GM12878 (cell line): Measurements from ENCODE around the gene MGLL. TPM values are rescaled to one million over a fixed set of nuclear protein-coding genes. Genes with fewer than 3 reads are reported as not detected.

ENCODE experiments used
- ATAC-seq: fragments of 200-7000 bp; cut with Tn5 transposase; 3 replicates; pipeline ENCODE4 v1.9.1; 2020; ENCODE audit warnings: mild to moderate bottlenecking, moderate library complexity
- BruUV-seq: library from RNA; stranded (reverse); fragments of 400-500 nt; replicated peaks from 2 replicates; lab custom pipeline; 2021; lab: Mats Ljungman, UMichigan
- CTCF ChIA-PET: fragments of 300-600 bp; sonication (Branson Sonifier 250); formaldehyde crosslinking; extraction: SDS; loops from one replicate; lab custom pipeline; 2021; ENCODE audit warnings: inconsistent platforms; lab: Yijun Ruan, JAX
- POLR2A ChIA-PET: fragments of 350-600 bp; formaldehyde crosslinking; extraction: SDS; loops from one replicate; lab custom pipeline; 2021; ENCODE audit warnings: inconsistent platforms; lab: Charles Lee
- RAD21 ChIA-PET: fragments of 300-600 bp; sonication (Branson Sonifier 250); formaldehyde crosslinking; loops from one replicate; lab custom pipeline; 2023; ENCODE audit warnings: antibody characterized with exemption; ENCODE audit not compliant: unreplicated experiment; lab: Charles Lee
- SMC1A ChIA-PET: fragments of 300-600 bp; sonication (Branson Sonifier 250); formaldehyde crosslinking; loops from one replicate; lab custom pipeline; 2023; ENCODE audit not compliant: unreplicated experiment, uncharacterized antibody; lab: Charles Lee
- DNase-seq: peaks from one replicate; pipeline ENCODE4 v3.0.0-alpha.2; 2011; ENCODE audit warnings: low read depth, low spot score
- FAIRE-seq: peaks from 3 replicates; lab custom pipeline; 2011; peaks lifted over from hg19 to GRCh38; lab: Jason Lieb, UNC
- H2AFZ ChIP-seq: 2 replicates; pipeline ENCODE4 v1.6.0; 2011; ENCODE audit warnings: low read depth, low read length, control low read depth; ENCODE audit not compliant: control insufficient read depth
- H3K27ac ChIP-seq: 2 replicates; pipeline ENCODE4 v1.5.1; 2011; ENCODE audit warnings: control low read depth; ENCODE audit not compliant: control insufficient read depth, insufficient read depth
- H3K27me3 ChIP-seq, 2 experiments: replicated peaks in 1 of 2; 2 replicates each; pipeline versions ENCODE4 v1.6.0 to v1.6.1; 2011; ENCODE audit warnings: low read length in 1 of 2; ENCODE audit not compliant: control insufficient read depth in 2 of 2, insufficient read depth in 2 of 2
- H3K36me3 ChIP-seq, 2 experiments: 2 replicates each; pipeline ENCODE4 v1.5.1; 2011; ENCODE audit warnings: low read length in 1 of 2; ENCODE audit not compliant: control insufficient read depth in 2 of 2, insufficient read depth in 2 of 2
- H3K4me1 ChIP-seq: 2 replicates; pipeline ENCODE4 v1.6.1; 2011; ENCODE audit warnings: mild to moderate bottlenecking, low read length, moderate library complexity, mixed read lengths; ENCODE audit not compliant: control insufficient read depth, insufficient read depth
- H3K4me2 ChIP-seq: 2 replicates; pipeline ENCODE4 v1.6.0; 2011; ENCODE audit warnings: control low read depth; ENCODE audit not compliant: control insufficient read depth, insufficient read depth
- H3K4me3 ChIP-seq: fragments of 200-600 bp; sonication (generic); 2 replicates; pipeline ENCODE4 v1.5.1; 2016
- H3K79me2 ChIP-seq: 2 replicates; pipeline ENCODE4 v1.6.0; 2011; ENCODE audit warnings: low read length; ENCODE audit not compliant: control insufficient read depth, insufficient read depth
- H3K9ac ChIP-seq: 2 replicates; pipeline ENCODE4 v1.8.0; 2011; ENCODE audit warnings: low read length, control low read depth, mixed read lengths; ENCODE audit not compliant: control insufficient read depth, insufficient read depth
- H3K9me3 ChIP-seq: replicated peaks from 3 replicates; pipeline ENCODE4 v1.5.1; 2011; ENCODE audit warnings: mild to moderate bottlenecking, low read length; ENCODE audit not compliant: control insufficient read depth, insufficient read depth
- H4K20me1 ChIP-seq: 2 replicates; pipeline ENCODE4 v1.6.0; 2011; ENCODE audit not compliant: control insufficient read depth, insufficient read depth
- CEBPB ChIP-seq, 2 experiments: fragments of 150-350 bp in 1 of 2; IDR thresholded peaks; 2 replicates each; pipeline ENCODE4 v1.6.1; 2012 to 2014; ENCODE audit warnings: low read depth in 2 of 2, low read length in 2 of 2, borderline replicate concordance in 1 of 2, inconsistent platforms in 1 of 2
- EGR1 ChIP-seq, 2 experiments: IDR thresholded peaks; 1 replicate in 1 of 2; 2 replicates in 1 of 2; pipeline ENCODE4 v1.6.1; 2011 to 2012; ENCODE audit warnings: low read depth in 2 of 2, low read length in 2 of 2, borderline replicate concordance in 1 of 2, mild to moderate bottlenecking in 1 of 2, moderate library complexity in 1 of 2
- ETV6 ChIP-seq, 2 experiments: fragments of 450-650 bp in 1 of 2; IDR thresholded peaks in 1 of 2; conservative IDR thresholded peaks in 1 of 2; 2 replicates each; pipeline ENCODE4 v1.6.1; 2014; ENCODE audit warnings: antibody characterized with exemption in 1 of 2, borderline replicate concordance in 1 of 2, low read depth in 1 of 2, mild to moderate bottlenecking in 1 of 2, moderate library complexity in 1 of 2
- HCFC1 ChIP-seq: fragments of 150-350 bp; IDR thresholded peaks from 2 replicates; pipeline ENCODE4 v1.6.1; 2014; ENCODE audit warnings: low read length
- PRDM15 ChIP-seq: fragments of 450-650 bp; formaldehyde crosslinking; IDR thresholded peaks from 2 replicates; pipeline ENCODE4 v1.4.0; 2020; ENCODE audit warnings: mild to moderate bottlenecking, moderate library complexity
- SP1 ChIP-seq: IDR thresholded peaks from one replicate; pipeline ENCODE4 v1.6.1; 2011; ENCODE audit warnings: low read depth, low read length
- USF2 ChIP-seq: IDR thresholded peaks from 2 replicates; pipeline ENCODE4 v1.6.1; 2011; ENCODE audit warnings: low read depth, low read length, improper control_type of control experiment, borderline replicate concordance
- WRNIP1 ChIP-seq: IDR thresholded peaks from 2 replicates; pipeline ENCODE4 v1.6.1; 2011; ENCODE audit warnings: low read depth, low read length, improper control_type of control experiment, borderline replicate concordance
- ZNF592 ChIP-seq: fragments of 450-650 bp; IDR thresholded peaks from 2 replicates; pipeline ENCODE4 v1.6.1; 2017; ENCODE audit warnings: mild to moderate bottlenecking, moderate library complexity
- WGBS: methylation state at CpG from one replicate; pipeline ENCODE4 v1.1.6; 2016; ENCODE audit warnings: low lambda C conversion rate; ENCODE audit not compliant: insufficient replicate concordance, insufficient coverage; ENCODE audit errors: missing lambda C conversion rate; 5-methylcytosine and 5-hydroxymethylcytosine counted together
- in situ Hi-C: fragments of 300-500 bp; cut with MboI; formaldehyde crosslinking; loops from 9 replicates; pipeline ENCODE4 v1.14.3; 2018; ENCODE audit warnings: mixed read lengths
- intact Hi-C: fragments of 100-400 bp; cut with micrococcal nuclease; formaldehyde crosslinking; loops from one replicate; pipeline ENCODE4 v1.14.2; 2022; ENCODE audit not compliant: unreplicated experiment
- polyA plus RNA-seq, 11 experiments: library from polyadenylated mRNA; depleted of rRNA in 4 of 11; unstranded in 6 of 11; stranded (reverse) in 5 of 11; fragments of >200 nt; fragmentation: Nextera tagmentation in 4 of 11; fragmentation: Illumina TruSeq in 1 of 11; extraction: Ambion mirVana in 4 of 11; extraction: Trizol in 1 of 11; gene quantifications; 1 replicate in 1 of 11; 2 replicates in 10 of 11; pipeline versions ENCODE4 v1.2.1 to v1.2.3, GENCODE V29; 2011 to 2016; ENCODE audit warnings: inconsistent platforms in 2 of 11, missing spikeins in 2 of 11, low read depth in 1 of 11
- total RNA-seq, 4 experiments: library from RNA; depleted of rRNA in 3 of 4; stranded (reverse); fragments of >200 nt in 3 of 4; fragmentation: Illumina TruSeq in 1 of 4; extraction: Trizol in 1 of 4; gene quantifications; 2 replicates each; pipeline versions ENCODE4 v1.2.1 to v1.2.3, GENCODE V29; 2013 to 2021
- TF ChIP-seq, protein P1 (sequence below): IDR thresholded peaks from 2 replicates; pipeline ENCODE4 v1.6.1; 2011; ENCODE audit warnings: borderline replicate concordance, low read depth, mild to moderate bottlenecking, moderate library complexity, low read length; ENCODE audit not compliant: insufficient read depth, poor library complexity, severe bottlenecking

The MGLL gene
- total and polyA plus RNA-seq, 10 of the 15 experiments (the other 5 are each of a cell fraction or from before 2014, with no cell fraction given), result 44.9 to 177 (median 72.9) TPM

GRCh38 chr3:127860211-127860696 is 37.9 kb upstream of the MGLL start (continued):
- no peak for TF ChIP-seq ZNF592
- no peak for TF ChIP-seq ETV6 (conservative IDR thresholded peaks at IDR 0.05 in 1 of 2, IDR thresholded peaks at IDR 0.05 in 1 of 2; ENCODE audit: borderline replicate concordance in 1 of 2, low read depth in 1 of 2)

DNA sequence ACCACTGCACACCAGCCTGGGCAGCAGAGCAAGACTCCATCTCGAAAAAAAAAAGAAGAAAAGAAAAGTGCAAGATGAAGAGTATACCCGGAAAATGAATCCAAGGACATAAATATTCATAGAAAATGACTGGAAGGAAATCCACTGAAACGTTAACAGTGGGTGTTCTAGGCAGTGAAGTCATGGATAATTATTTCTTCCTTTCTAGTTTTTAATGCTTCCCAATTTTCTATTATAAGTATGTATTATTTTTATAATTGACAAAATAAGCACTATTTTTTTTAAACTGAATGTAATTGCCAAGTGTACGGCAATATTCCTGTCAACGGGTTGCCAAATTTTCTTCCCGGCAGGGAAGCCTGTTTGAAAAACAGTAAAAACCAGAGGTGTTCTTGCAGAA is 37.4 kb upstream of the MGLL start:
- no peak for FAIRE-seq
- H3K27me3 ChIP-seq, result no peaks in the 10 kb centered on the region
- ChIA-PET POLR2A (no interaction called here), SMC1A (interaction anchor here (1.4 kb wide), 1 partner anchor 8 kb away, joined by 4 read pairs; no protein-coding TSS in a partner anchor), RAD21 (no interaction called here), CTCF (no interaction called here)
- H4K20me1 ChIP-seq, result no peaks in the 10 kb centered on the region
- no peak overlapping the region for H2AFZ ChIP-seq
- no peak overlapping the region for H3K9ac ChIP-seq
- ATAC-seq, result no peak
- no peak for DNase-seq
- in situ Hi-C loops (no loop called here), intact Hi-C loops (no loop called here)
- H3K4me2 ChIP-seq, result no peak overlapping the region
- H3K4me1 ChIP-seq, result no peaks in the 10 kb centered on the region
- H3K36me3 ChIP-seq, result no peaks in the 10 kb centered on the region
- H3K4me3 ChIP-seq, result no peak overlapping the region
- no peaks in the 10 kb centered on the region for H3K79me2 ChIP-seq
- 62% methylated on average over 6 of the region's 6 CpGs for WGBS
- no peaks in the 10 kb centered on the region for H3K9me3 ChIP-seq
- BruUV-seq, result no TSS peak
- no peak overlapping the region for H3K27ac ChIP-seq
- TF ChIP-seq PRDM15, result no peak
- no peak for TF ChIP-seq HCFC1
- TF ChIP-seq, protein P1, sequence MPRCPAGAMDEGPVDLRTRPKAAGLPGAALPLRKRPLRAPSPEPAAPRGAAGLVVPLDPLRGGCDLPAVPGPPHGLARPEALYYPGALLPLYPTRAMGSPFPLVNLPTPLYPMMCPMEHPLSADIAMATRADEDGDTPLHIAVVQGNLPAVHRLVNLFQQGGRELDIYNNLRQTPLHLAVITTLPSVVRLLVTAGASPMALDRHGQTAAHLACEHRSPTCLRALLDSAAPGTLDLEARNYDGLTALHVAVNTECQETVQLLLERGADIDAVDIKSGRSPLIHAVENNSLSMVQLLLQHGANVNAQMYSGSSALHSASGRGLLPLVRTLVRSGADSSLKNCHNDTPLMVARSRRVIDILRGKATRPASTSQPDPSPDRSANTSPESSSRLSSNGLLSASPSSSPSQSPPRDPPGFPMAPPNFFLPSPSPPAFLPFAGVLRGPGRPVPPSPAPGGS, result no peak
- no peak for TF ChIP-seq SP1
- TF ChIP-seq EGR1 (IDR thresholded peaks at IDR 0.05; ENCODE audit: borderline replicate concordance in 1 of 2, low read depth in 2 of 2, low read length in 2 of 2), result no peak
- TF ChIP-seq USF2, result no peak
- TF ChIP-seq WRNIP1, result no peak
- no peak for TF ChIP-seq CEBPB (IDR thresholded peaks at IDR 0.05; ENCODE audit: borderline replicate concordance in 1 of 2, low read depth in 2 of 2, low read length in 2 of 2)
